Activated CD8-positive, alpha-beta T cell treated with anti-CD3 and anti-CD28 coated beads for 36 hours (primary cell): ENCODE results near the gene BBX. TPM values are rescaled to one million over a fixed set of nuclear protein-coding genes. Genes with fewer than 3 reads are reported as not detected.
A peak's percentile ranks its signal among the peaks of the same experiment; 100 is the strongest.

Experiments
- ATAC-seq: fragments of 200-7000 bp; cut with Tn5 transposase; one replicate; pipeline ENCODE4 v1.10.0; 2021; ENCODE audit warnings: mild to moderate bottlenecking, moderate library complexity
- CTCF ChIA-PET: fragments of 350-600 bp; sonication (Branson Sonifier 250); formaldehyde crosslinking; loops from one replicate; lab custom pipeline; 2021; ENCODE audit warnings: antibody characterized with exemption; lab: Charles Lee
- POLR2A ChIA-PET: fragments of 350-600 bp; sonication (Branson Sonifier 250); formaldehyde crosslinking; loops from one replicate; lab custom pipeline; 2021; ENCODE audit warnings: antibody characterized with exemption; lab: Charles Lee
- DNase-seq: peaks from one replicate; pipeline ENCODE4 v3.0.0-alpha.2; 2020
- H3K27ac Mint-ChIP-seq: one replicate; pipeline ENCODE4 v1.8.0; 2021; ENCODE audit warnings: mild to moderate bottlenecking, mixed read lengths
- H3K27me3 Mint-ChIP-seq: one replicate; pipeline ENCODE4 v1.8.0; 2021; ENCODE audit warnings: mixed read lengths
- H3K36me3 Mint-ChIP-seq: one replicate; pipeline ENCODE4 v1.8.0; 2021; ENCODE audit warnings: low read depth, mixed read lengths
- H3K4me1 Mint-ChIP-seq: one replicate; pipeline ENCODE4 v1.8.0; 2021; ENCODE audit warnings: low read depth, mixed read lengths
- H3K4me3 Mint-ChIP-seq: one replicate; pipeline ENCODE4 v1.8.0; 2021; ENCODE audit warnings: mild to moderate bottlenecking, moderate library complexity, mixed read lengths
- H3K9me3 Mint-ChIP-seq: one replicate; pipeline ENCODE4 v1.8.0; 2021; ENCODE audit warnings: mixed read lengths
- intact Hi-C: fragments of 100-400 bp; cut with micrococcal nuclease; formaldehyde crosslinking; loops from one replicate; pipeline ENCODE4 v1.10.0; 2022
- total RNA-seq, 2 experiments: library from RNA; stranded (reverse); gene quantifications; one replicate each; pipeline ENCODE4 v1.2.3, GENCODE V29; 2021
- TF ChIP-seq, protein P1 (sequence below): fragments of 200-600 bp; IDR thresholded peaks from one replicate; pipeline ENCODE4 v1.8.0; 2022; ENCODE audit warnings: antibody characterized with exemption, mild to moderate bottlenecking

Gene BBX
- total RNA-seq, 2 experiments from 2014 or later = 40.9 to 42.4 TPM

DNA sequence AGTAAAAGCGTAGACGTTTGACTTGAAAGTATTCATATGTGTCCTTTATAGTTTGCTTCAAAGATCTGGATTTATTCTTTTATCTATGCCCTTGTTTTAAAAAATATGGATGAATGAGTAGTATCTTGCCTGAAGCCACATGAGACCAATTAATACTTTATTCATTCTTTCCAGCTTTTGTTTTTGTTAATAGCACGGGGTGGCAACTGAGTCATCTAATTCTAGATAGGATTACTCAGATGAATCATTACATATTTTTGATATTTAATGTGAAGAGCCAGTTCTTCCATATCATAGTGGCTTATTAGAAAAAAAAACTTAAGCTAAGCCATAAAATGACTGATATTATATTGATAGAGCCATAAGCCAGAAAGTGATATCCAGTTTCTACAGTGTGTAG, 121.9 kb downstream of the BBX start:
- CTCF ChIA-PET = no interaction called here
- H3K4me1 Mint-ChIP-seq = peaks cover 32% of the 10 kb centered on the region
- intact Hi-C loops = no loop called here
- no peaks in the 10 kb centered on the region for H3K27me3 Mint-ChIP-seq
- H3K36me3 Mint-ChIP-seq = peaks cover 12% of the 10 kb centered on the region
- H3K9me3 Mint-ChIP-seq = no peaks in the 10 kb centered on the region
- ATAC-seq (no peak), DNase-seq (no peak)
- TF ChIP-seq, protein P1, sequence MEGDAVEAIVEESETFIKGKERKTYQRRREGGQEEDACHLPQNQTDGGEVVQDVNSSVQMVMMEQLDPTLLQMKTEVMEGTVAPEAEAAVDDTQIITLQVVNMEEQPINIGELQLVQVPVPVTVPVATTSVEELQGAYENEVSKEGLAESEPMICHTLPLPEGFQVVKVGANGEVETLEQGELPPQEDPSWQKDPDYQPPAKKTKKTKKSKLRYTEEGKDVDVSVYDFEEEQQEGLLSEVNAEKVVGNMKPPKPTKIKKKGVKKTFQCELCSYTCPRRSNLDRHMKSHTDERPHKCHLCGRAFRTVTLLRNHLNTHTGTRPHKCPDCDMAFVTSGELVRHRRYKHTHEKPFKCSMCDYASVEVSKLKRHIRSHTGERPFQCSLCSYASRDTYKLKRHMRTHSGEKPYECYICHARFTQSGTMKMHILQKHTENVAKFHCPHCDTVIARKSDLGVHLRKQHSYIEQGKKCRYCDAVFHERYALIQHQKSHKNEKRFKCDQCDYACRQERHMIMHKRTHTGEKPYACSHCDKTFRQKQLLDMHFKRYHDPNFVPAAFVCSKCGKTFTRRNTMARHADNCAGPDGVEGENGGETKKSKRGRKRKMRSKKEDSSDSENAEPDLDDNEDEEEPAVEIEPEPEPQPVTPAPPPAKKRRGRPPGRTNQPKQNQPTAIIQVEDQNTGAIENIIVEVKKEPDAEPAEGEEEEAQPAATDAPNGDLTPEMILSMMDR = no peak
- H3K4me3 Mint-ChIP-seq = no peak overlapping the region
- no peak overlapping the region for H3K27ac Mint-ChIP-seq
- POLR2A ChIA-PET = no interaction called here

DNA sequence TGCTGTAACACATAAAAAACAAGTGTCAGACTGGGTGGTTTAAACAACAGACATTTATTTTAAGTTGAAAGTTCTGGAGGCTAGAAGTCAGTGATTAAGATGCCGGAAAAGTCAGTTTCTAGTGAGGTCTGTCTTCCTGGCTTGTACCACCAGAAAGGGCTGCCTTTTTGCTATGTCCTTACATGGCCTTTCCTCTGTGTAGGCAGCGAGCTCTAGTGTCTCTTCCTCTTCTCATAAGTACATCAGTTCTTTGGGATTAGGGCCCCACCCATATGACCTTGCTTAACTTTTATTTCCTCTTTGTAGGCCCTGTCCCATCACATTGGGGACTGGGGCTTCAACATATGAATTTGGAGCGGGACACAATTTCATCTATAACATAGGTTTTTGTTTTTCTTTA, 128.0 kb downstream of the BBX start:
- Mint-ChIP-seq H3K4me3 (no peak overlapping the region), H3K9me3 (no peaks in the 10 kb centered on the region), H3K27me3 (no peaks in the 10 kb centered on the region), H3K27ac (no peak overlapping the region), H3K36me3 (peaks cover 13% of the 10 kb centered on the region), H3K4me1 (peaks cover 21% of the 10 kb centered on the region)
- intact Hi-C loops = no loop called here
- ChIA-PET POLR2A (no interaction called here), CTCF (interaction anchor here (1.4 kb wide), 1 partner anchor 11 kb away, joined by 5 read pairs; no protein-coding TSS in a partner anchor)
- DNase-seq = no peak
- TF ChIP-seq, protein P1 = no peak
- no peak for ATAC-seq

DNA sequence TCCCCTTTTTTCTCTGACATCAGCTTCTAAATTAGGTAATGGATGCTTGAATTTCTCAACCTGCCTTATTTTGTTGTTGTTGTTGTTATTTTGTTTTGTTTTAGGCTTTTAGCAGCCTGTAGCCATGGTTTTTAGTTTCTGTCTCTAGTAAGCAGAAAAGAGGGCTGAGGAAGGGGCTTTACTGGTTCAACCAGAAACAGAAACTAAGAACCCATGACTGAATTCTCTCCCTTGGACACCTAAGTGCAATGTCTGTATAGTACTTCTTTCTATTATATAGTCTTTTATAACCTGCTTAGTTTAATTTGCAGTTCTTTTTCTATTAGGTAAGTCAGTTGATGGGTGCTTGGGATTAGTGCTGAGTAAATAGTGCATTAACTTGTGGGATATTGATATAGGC, 129.0 kb downstream of the BBX start:
- intact Hi-C loops = no loop called here
- POLR2A ChIA-PET = no interaction called here
- TF ChIP-seq, protein P1 = no peak
- DNase-seq (no peak), ATAC-seq (no peak)
- Mint-ChIP-seq H3K36me3 (peaks cover 13% of the 10 kb centered on the region), H3K4me1 (peaks cover 23% of the 10 kb centered on the region), H3K9me3 (no peaks in the 10 kb centered on the region), H3K27ac (peak overlapping the region; percentile 70), H3K27me3 (no peaks in the 10 kb centered on the region), H3K4me3 (no peak overlapping the region)
- CTCF ChIA-PET = interaction anchor here (1.4 kb wide), 1 partner anchor 10 kb away, joined by 5 read pairs; no protein-coding TSS in a partner anchor

DNA sequence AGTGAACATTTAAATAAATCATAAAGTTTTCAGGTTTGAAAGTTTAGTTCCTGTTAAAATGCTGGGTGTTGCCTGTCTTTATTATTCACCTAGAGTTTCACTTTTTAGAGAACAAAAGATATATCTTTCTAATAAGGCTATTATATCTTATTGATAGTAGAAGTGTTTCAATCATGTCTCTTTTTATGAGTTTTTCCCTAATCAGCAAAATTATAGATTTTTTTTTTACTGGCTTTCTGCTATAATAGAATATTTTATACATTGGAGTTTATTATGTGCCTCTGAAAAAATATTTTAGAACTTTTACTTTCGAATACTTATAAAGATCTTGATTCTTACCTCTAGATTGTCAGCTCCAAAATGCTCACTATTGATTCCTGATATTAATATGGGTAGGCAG, 131.5 kb downstream of the BBX start:
- Mint-ChIP-seq H3K4me1 (peaks cover 19% of the 10 kb centered on the region), H3K27ac (no peak overlapping the region), H3K9me3 (no peaks in the 10 kb centered on the region), H3K4me3 (no peak overlapping the region), H3K27me3 (no peaks in the 10 kb centered on the region), H3K36me3 (peaks cover 5% of the 10 kb centered on the region)
- CTCF ChIA-PET = interaction anchor here (1.3 kb wide), 1 partner anchor 87 kb away, joined by 3 read pairs; no protein-coding TSS in a partner anchor
- ATAC-seq = no peak
- no peak for DNase-seq
- TF ChIP-seq, protein P1 = no peak
- POLR2A ChIA-PET = no interaction called here
- intact Hi-C loops = no loop called here

- Mint-ChIP-seq H3K4me1 (peaks cover 21% of the 10 kb centered on the region), H3K27ac (no peak overlapping the region), H3K27me3 (no peaks in the 10 kb centered on the region), H3K36me3 (no peaks in the 10 kb centered on the region), H3K9me3 (no peaks in the 10 kb centered on the region), H3K4me3 (no peak overlapping the region)
- CTCF ChIA-PET = interaction anchor here (6.4 to 6.7 kb wide), 2 partner anchors 19 to 84 kb away, joined by 27 to 60 read pairs; no protein-coding TSS in a partner anchor
- DNase-seq = no peak
- TF ChIP-seq, protein P1 = no peak
- intact Hi-C loops = no loop called here
- POLR2A ChIA-PET = no interaction called here
- ATAC-seq = no peak
Measured at GRCh38 chr3:107657971-107658370, 135.2 kb downstream of the BBX start.
